Measurements from ENCODE around the gene CHST1.
A peak's percentile ranks its signal among the peaks of the same experiment; 100 is the strongest.

CHST1 gene, protein sequence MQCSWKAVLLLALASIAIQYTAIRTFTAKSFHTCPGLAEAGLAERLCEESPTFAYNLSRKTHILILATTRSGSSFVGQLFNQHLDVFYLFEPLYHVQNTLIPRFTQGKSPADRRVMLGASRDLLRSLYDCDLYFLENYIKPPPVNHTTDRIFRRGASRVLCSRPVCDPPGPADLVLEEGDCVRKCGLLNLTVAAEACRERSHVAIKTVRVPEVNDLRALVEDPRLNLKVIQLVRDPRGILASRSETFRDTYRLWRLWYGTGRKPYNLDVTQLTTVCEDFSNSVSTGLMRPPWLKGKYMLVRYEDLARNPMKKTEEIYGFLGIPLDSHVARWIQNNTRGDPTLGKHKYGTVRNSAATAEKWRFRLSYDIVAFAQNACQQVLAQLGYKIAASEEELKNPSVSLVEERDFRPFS

DNA sequence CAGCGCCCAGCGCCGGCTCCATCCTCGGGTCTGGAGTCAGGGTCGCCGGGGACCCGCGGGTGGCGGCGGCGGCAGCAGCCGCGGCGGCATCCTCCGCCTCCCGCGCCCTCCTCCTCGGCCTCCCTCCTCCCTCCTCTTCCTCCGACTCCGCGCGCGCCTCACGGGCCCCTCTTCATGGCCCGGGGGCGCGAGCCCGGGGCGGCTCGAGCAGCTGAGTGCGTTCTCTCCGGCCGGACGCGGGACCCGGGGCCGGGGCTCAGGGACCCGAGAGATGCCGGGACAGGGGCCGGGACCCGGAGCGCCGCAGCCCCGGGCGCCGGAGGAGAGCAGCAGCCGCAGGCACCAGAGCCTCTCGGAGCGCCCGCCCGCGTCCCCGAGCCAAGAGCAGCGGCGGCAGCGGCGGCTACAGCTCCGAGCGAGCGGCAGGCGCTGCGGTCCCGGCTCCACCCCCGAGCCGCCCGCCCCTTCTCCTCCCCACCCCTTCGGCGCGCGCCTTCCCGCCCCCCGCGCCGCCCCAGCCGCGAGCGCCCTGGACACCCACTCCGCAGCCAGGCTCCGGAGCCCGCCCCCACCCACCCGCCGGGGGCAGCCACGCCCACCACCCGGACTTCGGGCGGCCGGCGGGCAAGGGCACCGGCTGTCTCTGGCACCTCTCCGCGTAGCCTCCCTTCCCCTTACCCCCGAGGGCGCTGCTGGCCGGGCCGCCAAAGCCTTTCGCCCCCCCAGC lies at the start of gene CHST1:
CHST1 (minus strand) TSS at position 417 of the 727 bp plus-strand sequence. CDS start 14,699 bp downstream, outside the sequence.
- ATAC-seq = peak; percentile 21
- TF ChIP-seq ZFP3 (CRISPR knock-in tag; IDR thresholded peaks at IDR 0.05) = no peak

DNA sequence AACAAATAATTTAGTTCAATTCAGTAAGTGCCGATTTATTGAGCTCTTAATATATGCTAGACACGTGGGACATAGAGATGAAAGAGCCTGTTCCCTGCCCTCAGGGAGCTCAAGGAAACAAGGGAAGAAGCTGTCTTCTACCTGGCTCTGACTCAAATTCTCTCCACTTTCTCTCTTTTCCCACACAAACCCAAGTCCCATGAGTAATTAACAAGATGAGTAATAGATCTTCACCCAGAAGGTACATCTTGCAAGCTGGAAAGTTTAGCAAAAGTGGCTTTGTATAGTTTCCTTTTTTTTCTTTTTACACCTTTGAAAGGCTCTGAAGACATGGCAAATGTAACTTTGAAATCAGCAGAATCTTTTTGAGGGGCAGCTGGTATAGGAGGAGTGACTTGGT lies 48.2 kb upstream of the CHST1 start:
- TF ChIP-seq BACH2 (CRISPR knock-in tag; IDR thresholded peaks at IDR 0.05; ENCODE audit: borderline replicate concordance) = no peak
- no peak for ATAC-seq

DNA sequence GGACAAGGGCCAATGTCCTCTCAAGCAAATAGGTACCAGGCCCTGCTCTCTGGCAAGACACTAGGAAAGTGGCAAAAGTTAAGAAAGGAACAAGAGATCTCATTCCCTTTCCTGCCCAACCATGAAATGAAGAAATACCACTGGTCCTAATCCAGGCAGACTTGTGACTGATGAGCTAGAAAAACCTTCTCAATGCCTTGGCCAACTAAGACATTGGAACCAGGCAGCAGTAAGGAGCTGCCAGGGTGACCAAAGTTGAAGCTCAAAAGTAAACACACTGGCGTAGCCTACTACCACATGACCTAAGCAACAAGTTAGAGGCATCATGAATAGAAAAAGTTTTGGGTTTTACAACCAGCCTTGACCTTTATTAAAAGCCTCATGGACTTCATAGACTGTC lies 45.1 kb upstream of the CHST1 start:
- ATAC-seq = no peak
- TF ChIP-seq OSR1 (CRISPR knock-in tag; IDR thresholded peaks at IDR 0.05) (no peak), BACH2 (CRISPR knock-in tag; IDR thresholded peaks at IDR 0.05; ENCODE audit: borderline replicate concordance) (no peak), ZFP30 (CRISPR knock-in tag; IDR thresholded peaks at IDR 0.05) (no peak), GLIS3 (CRISPR knock-in tag; IDR thresholded peaks at IDR 0.05) (no peak), ARNTL (CRISPR knock-in tag; IDR thresholded peaks at IDR 0.05; ENCODE audit: borderline replicate concordance, low read depth) (no peak), RARB (CRISPR knock-in tag; IDR thresholded peaks at IDR 0.05) (no peak), ZC3H10 (CRISPR knock-in tag; IDR thresholded peaks at IDR 0.05) (no peak), ISL1 (CRISPR knock-in tag; IDR thresholded peaks at IDR 0.05) (no peak), ZNF70 (CRISPR knock-in tag; IDR thresholded peaks at IDR 0.05) (no peak), TOX (CRISPR knock-in tag; IDR thresholded peaks at IDR 0.05; ENCODE audit: borderline replicate concordance) (no peak), SNAI2 (CRISPR knock-in tag; IDR thresholded peaks at IDR 0.05) (no peak), TCF4 (CRISPR knock-in tag; IDR thresholded peaks at IDR 0.05; ENCODE audit: borderline replicate concordance) (no peak), ZNF565 (CRISPR knock-in tag; conservative IDR thresholded peaks at IDR 0.05; ENCODE audit: low read depth) (no peak), CSDC2 (CRISPR knock-in tag; IDR thresholded peaks at IDR 0.05) (no peak), ESRRG (CRISPR knock-in tag; IDR thresholded peaks at IDR 0.05) (no peak)
- TF ChIP-seq, protein P1, sequence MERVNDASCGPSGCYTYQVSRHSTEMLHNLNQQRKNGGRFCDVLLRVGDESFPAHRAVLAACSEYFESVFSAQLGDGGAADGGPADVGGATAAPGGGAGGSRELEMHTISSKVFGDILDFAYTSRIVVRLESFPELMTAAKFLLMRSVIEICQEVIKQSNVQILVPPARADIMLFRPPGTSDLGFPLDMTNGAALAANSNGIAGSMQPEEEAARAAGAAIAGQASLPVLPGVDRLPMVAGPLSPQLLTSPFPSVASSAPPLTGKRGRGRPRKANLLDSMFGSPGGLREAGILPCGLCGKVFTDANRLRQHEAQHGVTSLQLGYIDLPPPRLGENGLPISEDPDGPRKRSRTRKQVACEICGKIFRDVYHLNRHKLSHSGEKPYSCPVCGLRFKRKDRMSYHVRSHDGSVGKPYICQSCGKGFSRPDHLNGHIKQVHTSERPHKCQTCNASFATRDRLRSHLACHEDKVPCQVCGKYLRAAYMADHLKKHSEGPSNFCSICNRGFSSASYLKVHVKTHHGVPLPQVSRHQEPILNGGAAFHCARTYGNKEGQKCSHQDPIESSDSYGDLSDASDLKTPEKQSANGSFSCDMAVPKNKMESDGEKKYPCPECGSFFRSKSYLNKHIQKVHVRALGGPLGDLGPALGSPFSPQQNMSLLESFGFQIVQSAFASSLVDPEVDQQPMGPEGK (CRISPR knock-in tag; IDR thresholded peaks at IDR 0.05; ENCODE audit: borderline replicate concordance) = no peak
- TF ChIP-seq, protein P2, sequence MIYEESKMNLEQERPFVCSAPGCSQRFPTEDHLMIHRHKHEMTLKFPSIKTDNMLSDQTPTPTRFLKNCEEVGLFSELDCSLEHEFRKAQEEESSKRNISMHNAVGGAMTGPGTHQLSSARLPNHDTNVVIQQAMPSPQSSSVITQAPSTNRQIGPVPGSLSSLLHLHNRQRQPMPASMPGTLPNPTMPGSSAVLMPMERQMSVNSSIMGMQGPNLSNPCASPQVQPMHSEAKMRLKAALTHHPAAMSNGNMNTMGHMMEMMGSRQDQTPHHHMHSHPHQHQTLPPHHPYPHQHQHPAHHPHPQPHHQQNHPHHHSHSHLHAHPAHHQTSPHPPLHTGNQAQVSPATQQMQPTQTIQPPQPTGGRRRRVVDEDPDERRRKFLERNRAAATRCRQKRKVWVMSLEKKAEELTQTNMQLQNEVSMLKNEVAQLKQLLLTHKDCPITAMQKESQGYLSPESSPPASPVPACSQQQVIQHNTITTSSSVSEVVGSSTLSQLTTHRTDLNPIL (CRISPR knock-in tag; IDR thresholded peaks at IDR 0.05; ENCODE audit: low read depth) = no peak
- TF ChIP-seq, protein P3, sequence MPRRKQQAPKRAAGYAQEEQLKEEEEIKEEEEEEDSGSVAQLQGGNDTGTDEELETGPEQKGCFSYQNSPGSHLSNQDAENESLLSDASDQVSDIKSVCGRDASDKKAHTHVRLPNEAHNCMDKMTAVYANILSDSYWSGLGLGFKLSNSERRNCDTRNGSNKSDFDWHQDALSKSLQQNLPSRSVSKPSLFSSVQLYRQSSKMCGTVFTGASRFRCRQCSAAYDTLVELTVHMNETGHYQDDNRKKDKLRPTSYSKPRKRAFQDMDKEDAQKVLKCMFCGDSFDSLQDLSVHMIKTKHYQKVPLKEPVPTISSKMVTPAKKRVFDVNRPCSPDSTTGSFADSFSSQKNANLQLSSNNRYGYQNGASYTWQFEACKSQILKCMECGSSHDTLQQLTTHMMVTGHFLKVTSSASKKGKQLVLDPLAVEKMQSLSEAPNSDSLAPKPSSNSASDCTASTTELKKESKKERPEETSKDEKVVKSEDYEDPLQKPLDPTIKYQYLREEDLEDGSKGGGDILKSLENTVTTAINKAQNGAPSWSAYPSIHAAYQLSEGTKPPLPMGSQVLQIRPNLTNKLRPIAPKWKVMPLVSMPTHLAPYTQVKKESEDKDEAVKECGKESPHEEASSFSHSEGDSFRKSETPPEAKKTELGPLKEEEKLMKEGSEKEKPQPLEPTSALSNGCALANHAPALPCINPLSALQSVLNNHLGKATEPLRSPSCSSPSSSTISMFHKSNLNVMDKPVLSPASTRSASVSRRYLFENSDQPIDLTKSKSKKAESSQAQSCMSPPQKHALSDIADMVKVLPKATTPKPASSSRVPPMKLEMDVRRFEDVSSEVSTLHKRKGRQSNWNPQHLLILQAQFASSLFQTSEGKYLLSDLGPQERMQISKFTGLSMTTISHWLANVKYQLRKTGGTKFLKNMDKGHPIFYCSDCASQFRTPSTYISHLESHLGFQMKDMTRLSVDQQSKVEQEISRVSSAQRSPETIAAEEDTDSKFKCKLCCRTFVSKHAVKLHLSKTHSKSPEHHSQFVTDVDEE (CRISPR knock-in tag; IDR thresholded peaks at IDR 0.05) = no peak
- TF ChIP-seq, protein P4, sequence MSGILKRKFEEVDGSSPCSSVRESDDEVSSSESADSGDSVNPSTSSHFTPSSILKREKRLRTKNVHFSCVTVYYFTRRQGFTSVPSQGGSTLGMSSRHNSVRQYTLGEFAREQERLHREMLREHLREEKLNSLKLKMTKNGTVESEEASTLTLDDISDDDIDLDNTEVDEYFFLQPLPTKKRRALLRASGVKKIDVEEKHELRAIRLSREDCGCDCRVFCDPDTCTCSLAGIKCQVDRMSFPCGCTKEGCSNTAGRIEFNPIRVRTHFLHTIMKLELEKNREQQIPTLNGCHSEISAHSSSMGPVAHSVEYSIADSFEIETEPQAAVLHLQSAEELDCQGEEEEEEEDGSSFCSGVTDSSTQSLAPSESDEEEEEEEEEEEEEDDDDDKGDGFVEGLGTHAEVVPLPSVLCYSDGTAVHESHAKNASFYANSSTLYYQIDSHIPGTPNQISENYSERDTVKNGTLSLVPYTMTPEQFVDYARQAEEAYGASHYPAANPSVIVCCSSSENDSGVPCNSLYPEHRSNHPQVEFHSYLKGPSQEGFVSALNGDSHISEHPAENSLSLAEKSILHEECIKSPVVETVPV (CRISPR knock-in tag; IDR thresholded peaks at IDR 0.05) = no peak
